GM12892 (cell line): Measurements from ENCODE around the gene OLFM2.

Experiments
- POLR2A ChIP-seq: IDR thresholded peaks from 2 replicates; pipeline ENCODE4 v1.6.1; 2011; ENCODE audit warnings: low read depth, low read length, control low read depth
- POLR2AphosphoS5 ChIP-seq: IDR thresholded peaks from 2 replicates; pipeline ENCODE4 v1.6.1; 2011; ENCODE audit warnings: low read depth, low read length, control low read depth
- TAF1 ChIP-seq: IDR thresholded peaks from 2 replicates; pipeline ENCODE4 v1.6.1; 2011; ENCODE audit warnings: low read depth, mild to moderate bottlenecking, control low read depth, low read length, borderline replicate concordance

DNA sequence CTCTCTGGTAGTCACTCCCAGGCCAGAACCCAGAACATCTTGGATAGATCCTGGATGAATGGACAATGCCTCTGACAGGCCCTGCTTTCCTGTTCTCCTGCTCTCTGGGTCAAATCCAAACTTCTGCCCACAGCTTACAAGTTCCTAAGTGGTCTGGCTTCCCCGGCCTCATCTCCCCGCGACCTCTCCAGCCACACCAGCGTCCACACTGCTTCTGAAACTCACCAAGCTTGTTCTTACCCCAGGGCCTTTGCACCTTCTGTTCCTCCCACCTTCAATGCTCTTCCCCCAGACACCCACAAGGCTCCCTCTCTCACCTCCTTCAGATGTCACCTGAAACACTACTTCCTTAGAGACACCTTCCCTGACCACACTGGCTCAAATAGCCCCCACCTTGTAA, 3.5 kb downstream of the OLFM2 start:
- TF ChIP-seq POLR2AphosphoS5 (no peak), TAF1 (no peak), POLR2A (no peak)
